ENCODE results near the gene COL6A3.
"Not testable (repeated sequence)": the region's sequence is repeated elsewhere in the genome, so short reads cannot be mapped to it uniquely, and the experiment has no call there.

COL6A3 gene

GRCh38 chr2:237306083-237306786 is 107.7 kb downstream of the COL6A3 start:
- Histone ChIP-seq H3K4me3 (ENCODE audit: severe bottlenecking) (no peak overlapping the region), H3K27me3 (ENCODE audit: insufficient read depth, poor library complexity, severe bottlenecking) (no peaks in the 10 kb centered on the region), H3K27ac (ENCODE audit: poor library complexity, severe bottlenecking) (no peak overlapping the region), H3K9me3 (ENCODE audit: severe bottlenecking) (no peaks in the 10 kb centered on the region), H3K36me3 (ENCODE audit: low read depth) (no peaks in the 10 kb centered on the region), H3K4me1 (ENCODE audit: insufficient read depth, poor library complexity, severe bottlenecking) (peaks cover 10% of the 10 kb centered on the region)
- no peak for ATAC-seq (ENCODE audit: low read depth)
- DNase-seq (ENCODE audit: low spot score), result no peak
- TF ChIP-seq CTCF (IDR thresholded peaks at IDR 0.05; ENCODE audit: poor library complexity, severe bottlenecking), result no peak

- TF ChIP-seq CTCF (IDR thresholded peaks at IDR 0.05; ENCODE audit: poor library complexity, severe bottlenecking), result no peak
- H3K4me3 ChIP-seq (ENCODE audit: severe bottlenecking), result no peak overlapping the region
- ATAC-seq (ENCODE audit: low read depth) (no peak), DNase-seq (ENCODE audit: low spot score) (no peak)
- no peaks in the 10 kb centered on the region for H3K27me3 ChIP-seq (ENCODE audit: insufficient read depth, poor library complexity, severe bottlenecking)
- no peaks in the 10 kb centered on the region for H3K36me3 ChIP-seq (ENCODE audit: low read depth)
- H3K9me3 ChIP-seq (ENCODE audit: severe bottlenecking), result no peaks in the 10 kb centered on the region
- peak overlapping the region; percentile 38 for H3K27ac ChIP-seq (ENCODE audit: poor library complexity, severe bottlenecking)
- H3K4me1 ChIP-seq (ENCODE audit: insufficient read depth, poor library complexity, severe bottlenecking), result peaks cover 14% of the 10 kb centered on the region
Measured at GRCh38 chr2:237305579-237305978, 108.4 kb downstream of the COL6A3 start.

DNA sequence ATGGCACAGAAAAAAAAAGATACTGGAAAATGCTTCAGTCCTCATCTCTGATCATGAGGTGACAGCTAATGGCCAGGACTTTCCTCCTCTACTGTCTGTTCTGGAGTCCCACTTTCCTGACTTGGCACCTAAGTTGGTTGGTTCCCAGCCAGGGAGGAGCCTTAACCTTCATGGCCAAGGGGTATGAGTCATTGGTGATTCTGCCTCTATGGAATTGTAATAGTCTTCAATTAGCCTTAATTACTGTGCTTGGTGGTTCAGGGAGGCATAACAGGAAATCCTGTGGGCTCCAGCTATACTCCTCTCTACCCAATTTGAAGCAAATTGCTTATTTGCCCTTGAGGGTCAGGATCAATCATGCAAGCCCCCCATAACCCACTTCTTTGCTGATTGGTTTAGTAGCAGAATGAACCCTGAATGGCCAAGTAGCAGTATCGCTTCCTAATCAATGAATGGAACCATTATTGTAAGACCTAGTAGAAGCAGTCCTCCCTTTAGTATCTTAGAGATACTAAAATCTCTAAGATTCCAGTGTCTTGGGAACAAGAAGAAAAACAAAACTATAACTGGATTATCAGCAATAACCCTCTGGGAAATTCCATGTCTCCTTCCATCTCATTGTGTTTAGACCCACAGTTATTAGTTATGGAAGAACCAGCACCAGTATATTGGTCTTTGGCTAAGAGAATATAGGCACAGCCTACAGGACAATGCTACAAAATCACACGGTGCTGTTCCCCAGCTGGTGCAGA is 109.0 kb downstream of the COL6A3 start:
- no peaks in the 10 kb centered on the region for H3K36me3 ChIP-seq (ENCODE audit: low read depth)
- H3K4me3 ChIP-seq (ENCODE audit: severe bottlenecking), result no peak overlapping the region
- H3K4me1 ChIP-seq (ENCODE audit: insufficient read depth, poor library complexity, severe bottlenecking), result peaks cover 20% of the 10 kb centered on the region
- no peak for DNase-seq (ENCODE audit: low spot score)
- no peak for TF ChIP-seq CTCF (IDR thresholded peaks at IDR 0.05; ENCODE audit: poor library complexity, severe bottlenecking)
- H3K27me3 ChIP-seq (ENCODE audit: insufficient read depth, poor library complexity, severe bottlenecking), result no peaks in the 10 kb centered on the region
- H3K27ac ChIP-seq (ENCODE audit: poor library complexity, severe bottlenecking), result peak overlapping the region; percentile 38
- ATAC-seq (ENCODE audit: low read depth), result peak; percentile 68
- H3K9me3 ChIP-seq (ENCODE audit: severe bottlenecking), result no peaks in the 10 kb centered on the region

- H3K27ac ChIP-seq (ENCODE audit: poor library complexity, severe bottlenecking); H3K4me3 ChIP-seq (ENCODE audit: severe bottlenecking); ATAC-seq (ENCODE audit: low read depth); H3K9me3 ChIP-seq (ENCODE audit: severe bottlenecking); DNase-seq (ENCODE audit: low spot score); H3K27me3 ChIP-seq (ENCODE audit: insufficient read depth, poor library complexity, severe bottlenecking); H3K36me3 ChIP-seq (ENCODE audit: low read depth): not testable (repeated sequence)
- peaks cover 34% of the 10 kb centered on the region for H3K4me1 ChIP-seq (ENCODE audit: insufficient read depth, poor library complexity, severe bottlenecking)
Measured at GRCh38 chr2:237303244-237303643, 110.7 kb downstream of the COL6A3 start.

DNA sequence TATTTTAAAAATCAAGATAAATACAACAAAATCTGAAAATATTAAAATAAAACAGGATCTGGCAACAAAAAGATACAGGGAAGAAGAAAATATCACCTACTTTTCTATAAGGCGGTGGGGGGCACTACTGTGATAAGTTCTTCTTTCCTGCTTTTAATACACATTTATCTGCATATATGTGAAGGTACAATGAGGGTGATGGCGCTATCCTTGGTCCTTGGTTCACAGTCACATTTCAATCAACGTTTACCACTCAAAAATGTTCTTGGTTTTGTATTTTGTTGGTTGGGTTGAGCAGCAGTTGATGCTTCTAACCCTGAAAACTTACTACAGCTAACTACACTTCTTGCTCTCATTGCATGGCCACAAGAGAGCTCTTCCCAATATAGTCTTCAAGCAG is 112.4 kb downstream of the COL6A3 start:
- Histone ChIP-seq H3K4me1 (ENCODE audit: insufficient read depth, poor library complexity, severe bottlenecking) (peaks cover 38% of the 10 kb centered on the region), H3K27me3 (ENCODE audit: insufficient read depth, poor library complexity, severe bottlenecking) (no peaks in the 10 kb centered on the region), H3K4me3 (ENCODE audit: severe bottlenecking) (no peak overlapping the region), H3K27ac (ENCODE audit: poor library complexity, severe bottlenecking) (no peak overlapping the region), H3K9me3 (ENCODE audit: severe bottlenecking) (no peaks in the 10 kb centered on the region), H3K36me3 (ENCODE audit: low read depth) (no peaks in the 10 kb centered on the region)
- TF ChIP-seq CTCF (IDR thresholded peaks at IDR 0.05; ENCODE audit: poor library complexity, severe bottlenecking), result no peak
- no peak for DNase-seq (ENCODE audit: low spot score)
- ATAC-seq (ENCODE audit: low read depth), result no peak
